RWPE1 (cell line): Measurements from ENCODE around the gene CASP1.

ENCODE experiments used
- CTCF ChIA-PET: fragments of 350-600 bp; sonication (Branson Sonifier 250); formaldehyde crosslinking; extraction: SDS; loops from one replicate; lab custom pipeline; 2021; lab: Yijun Ruan, JAX
- POLR2A ChIA-PET: fragments of 400-600 bp; formaldehyde crosslinking; extraction: SDS; loops from one replicate; lab custom pipeline; 2020; ENCODE audit warnings: antibody characterized with exemption; ENCODE audit not compliant: low non-redundant PET; lab: Yijun Ruan, JAX
- DNase-seq: peaks from one replicate; pipeline ENCODE4 v3.0.0; 2012; ENCODE audit warnings: low spot score
- H3K27ac ChIP-seq: fragments of 450-650 bp; 2 replicates; pipeline ENCODE4 v1.5.1; 2017
- TF ChIP-seq, protein P1 (sequence below): fragments of 450-650 bp; conservative IDR thresholded peaks from 2 replicates; pipeline ENCODE4 v1.5.1; 2017; ENCODE audit warnings: low read depth, mild to moderate bottlenecking

CASP1 gene

DNA sequence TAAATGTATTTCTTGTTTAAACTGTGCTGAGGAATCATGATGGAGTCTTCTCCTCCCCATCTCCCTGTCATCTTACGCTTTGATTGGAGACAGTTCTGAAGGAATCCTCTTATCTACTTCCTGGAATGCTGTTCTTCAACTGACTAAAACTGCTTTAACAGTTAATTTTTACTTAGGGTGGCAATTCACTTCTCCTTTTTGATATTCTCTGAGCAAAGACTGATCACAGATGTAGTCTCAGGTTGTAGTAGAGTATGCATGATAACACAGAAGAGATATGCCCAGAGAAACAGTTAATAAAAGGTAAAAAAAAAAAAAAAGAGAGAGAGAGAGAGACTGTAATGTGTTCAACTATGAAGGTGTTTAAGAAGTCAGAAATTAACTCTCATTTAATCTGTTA, 10.6 kb downstream of the CASP1 start:
- CTCF ChIA-PET = no interaction called here
- TF ChIP-seq, protein P1, sequence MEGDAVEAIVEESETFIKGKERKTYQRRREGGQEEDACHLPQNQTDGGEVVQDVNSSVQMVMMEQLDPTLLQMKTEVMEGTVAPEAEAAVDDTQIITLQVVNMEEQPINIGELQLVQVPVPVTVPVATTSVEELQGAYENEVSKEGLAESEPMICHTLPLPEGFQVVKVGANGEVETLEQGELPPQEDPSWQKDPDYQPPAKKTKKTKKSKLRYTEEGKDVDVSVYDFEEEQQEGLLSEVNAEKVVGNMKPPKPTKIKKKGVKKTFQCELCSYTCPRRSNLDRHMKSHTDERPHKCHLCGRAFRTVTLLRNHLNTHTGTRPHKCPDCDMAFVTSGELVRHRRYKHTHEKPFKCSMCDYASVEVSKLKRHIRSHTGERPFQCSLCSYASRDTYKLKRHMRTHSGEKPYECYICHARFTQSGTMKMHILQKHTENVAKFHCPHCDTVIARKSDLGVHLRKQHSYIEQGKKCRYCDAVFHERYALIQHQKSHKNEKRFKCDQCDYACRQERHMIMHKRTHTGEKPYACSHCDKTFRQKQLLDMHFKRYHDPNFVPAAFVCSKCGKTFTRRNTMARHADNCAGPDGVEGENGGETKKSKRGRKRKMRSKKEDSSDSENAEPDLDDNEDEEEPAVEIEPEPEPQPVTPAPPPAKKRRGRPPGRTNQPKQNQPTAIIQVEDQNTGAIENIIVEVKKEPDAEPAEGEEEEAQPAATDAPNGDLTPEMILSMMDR = no peak
- POLR2A ChIA-PET = no interaction called here
- no peak overlapping the region for H3K27ac ChIP-seq
- DNase-seq = no peak

DNA sequence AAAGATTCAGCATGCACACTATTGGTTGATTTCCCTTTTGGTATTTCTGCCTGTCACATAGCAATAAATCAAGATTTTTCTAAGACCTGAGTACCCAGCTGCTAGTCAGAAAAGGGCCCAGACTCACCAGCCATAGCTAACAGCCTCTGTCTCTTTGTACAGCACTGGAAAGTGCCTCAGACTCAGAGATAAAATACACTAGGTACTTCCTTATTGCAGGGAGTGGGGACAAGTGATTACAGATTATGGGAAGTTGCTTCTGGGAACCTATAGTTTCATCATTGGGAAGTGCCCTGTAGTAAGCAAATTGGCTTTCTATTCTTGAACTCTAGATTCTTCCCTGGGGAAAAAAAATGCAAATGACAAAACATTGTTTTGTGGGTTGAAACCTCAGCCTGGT, 11.9 kb downstream of the CASP1 start, which contains the start of gene CASP5:
CASP5 (minus strand) TSS at position 166 of the 400 bp plus-strand sequence; CDS start at position 134, 32 bp downstream.
- H3K27ac ChIP-seq = no peak within 1 kb of the TSS
- DNase-seq = no peak
- TF ChIP-seq, protein P1 = no peak
- CTCF ChIA-PET = interaction anchor here (0.7 kb wide), 1 partner anchor 22 kb away, joined by 3 read pairs; no protein-coding TSS in a partner anchor
- POLR2A ChIA-PET = no interaction called here

DNA sequence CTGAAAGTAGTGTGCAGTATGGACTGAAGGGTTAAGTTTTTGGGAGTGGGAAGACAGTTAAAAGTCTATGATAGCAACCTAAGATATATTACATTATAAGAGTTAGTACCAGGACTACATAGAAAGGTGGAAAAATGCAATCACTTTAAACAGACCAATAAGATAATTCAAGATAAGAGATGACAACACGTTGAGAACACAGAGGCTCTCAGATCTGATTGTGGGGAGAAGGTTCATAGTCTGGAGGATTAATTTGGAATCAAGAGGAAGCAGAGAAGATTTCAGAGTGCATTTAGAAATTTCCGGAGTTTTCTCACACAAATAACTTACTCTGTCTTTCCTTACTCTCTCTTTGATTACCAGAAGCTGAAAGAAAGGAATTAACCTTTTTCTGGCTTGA, 12.4 kb downstream of the CASP1 start:
- ChIA-PET CTCF (interaction anchor here (0.7 kb wide), 1 partner anchor 22 kb away, joined by 3 read pairs; no protein-coding TSS in a partner anchor), POLR2A (no interaction called here)
- DNase-seq = no peak
- TF ChIP-seq, protein P1 = no peak
- H3K27ac ChIP-seq = no peak overlapping the region

DNA sequence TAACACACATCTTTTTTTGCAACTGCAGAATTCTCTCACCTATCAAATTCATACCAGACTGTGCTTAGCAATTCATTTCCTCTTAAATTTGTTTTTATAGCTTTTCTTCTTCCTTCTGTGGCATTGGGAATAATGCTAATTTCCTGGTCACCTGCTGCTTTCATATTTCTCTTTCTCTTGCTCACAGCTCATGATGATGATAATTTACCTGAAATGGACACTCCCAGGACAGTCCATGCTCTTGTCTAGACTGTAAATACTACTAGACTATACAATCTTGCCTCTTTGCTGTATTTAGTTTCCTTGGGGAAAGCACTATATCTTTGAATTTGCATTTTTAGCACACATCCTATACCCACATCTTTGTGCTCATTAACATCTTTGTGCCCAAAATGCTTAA, 27.5 kb downstream of the CASP1 start:
- TF ChIP-seq, protein P1 = no peak
- ChIA-PET POLR2A (no interaction called here), CTCF (no interaction called here)
- DNase-seq = no peak
- H3K27ac ChIP-seq = no peak overlapping the region

DNA sequence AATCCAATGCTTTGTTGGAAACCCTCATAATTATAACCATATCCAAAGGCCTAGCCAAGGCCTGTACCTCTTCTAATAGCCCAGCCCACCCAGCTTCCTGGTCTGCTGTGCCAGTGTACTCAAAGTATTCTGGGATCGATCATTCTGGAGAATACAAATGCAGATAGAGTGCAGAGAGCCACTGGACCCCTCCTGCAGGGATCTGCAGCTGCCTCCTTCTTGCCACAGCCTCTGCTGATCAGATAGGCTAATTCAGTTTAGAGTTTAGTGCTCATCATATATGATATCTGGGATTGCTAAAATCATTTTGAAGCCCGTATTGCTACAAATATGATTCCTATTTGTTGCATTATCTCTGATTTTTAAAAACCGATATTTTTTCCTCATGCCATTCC, 29.5 kb downstream of the CASP1 start:
- ChIA-PET POLR2A (no interaction called here), CTCF (interaction anchor here (0.8 kb wide), 1 partner anchor 255 kb away, joined by 3 read pairs; no protein-coding TSS in a partner anchor)
- no peak overlapping the region for H3K27ac ChIP-seq
- DNase-seq = no peak
- TF ChIP-seq, protein P1 = no peak

DNA sequence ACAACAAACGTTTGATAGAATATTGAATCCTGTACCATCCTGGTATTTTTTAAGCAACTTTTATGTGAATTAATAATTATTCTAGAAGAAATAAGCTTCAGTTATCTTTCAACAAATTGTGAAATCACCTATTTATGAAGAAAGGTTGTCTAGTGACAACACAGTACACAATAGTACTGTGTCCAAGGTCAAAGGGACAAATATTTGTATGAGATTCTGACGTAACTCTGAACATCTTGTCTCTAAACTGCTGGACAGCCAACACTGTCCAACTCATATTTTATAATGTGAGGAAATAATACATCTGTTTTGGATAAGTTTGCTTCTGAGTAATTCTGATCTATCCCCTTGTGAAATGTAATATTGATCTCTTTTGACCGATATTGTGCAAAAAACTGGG, 30.9 kb downstream of the CASP1 start:
- DNase-seq = no peak
- ChIA-PET CTCF (no interaction called here), POLR2A (no interaction called here)

More for the DNA sequence above, 30.9 kb downstream of the CASP1 start:
- H3K27ac ChIP-seq = no peak overlapping the region
- TF ChIP-seq, protein P1 = no peak
